Skeletal muscle tissue (tissue), 4 donors: ENCODE data around the gene GTF2H4. TPM values are rescaled to one million over a fixed set of nuclear protein-coding genes. Genes with fewer than 3 reads are reported as not detected.
"Not testable (repeated sequence)": the region's sequence is repeated elsewhere in the genome, so short reads cannot be mapped to it uniquely, and the experiment has no call there.

Source experiments
- H3K27ac ChIP-seq: one replicate; pipeline ENCODE4 v1.7.0; 2013; ENCODE audit warnings: mild to moderate bottlenecking, low read depth, low read length, inconsistent platforms
- H3K27me3 ChIP-seq, 3 donors: one replicate each; pipeline ENCODE4 v1.7.0; 2013; ENCODE audit warnings: low read length in 3 of 3; ENCODE audit not compliant: control insufficient read depth in 3 of 3, insufficient read depth in 3 of 3
- H3K36me3 ChIP-seq, 3 donors: one replicate each; pipeline ENCODE4 v1.7.0; 2013; ENCODE audit warnings: low read length in 3 of 3; ENCODE audit not compliant: control insufficient read depth in 3 of 3, insufficient read depth in 3 of 3
- H3K4me1 ChIP-seq, 3 donors: one replicate each; pipeline ENCODE4 v1.7.0; 2013; ENCODE audit warnings: low read length in 3 of 3, mild to moderate bottlenecking in 3 of 3; ENCODE audit not compliant: control insufficient read depth in 3 of 3, insufficient read depth in 3 of 3
- H3K4me3 ChIP-seq, 3 donors: one replicate each; pipeline ENCODE4 v1.7.0; 2013; ENCODE audit warnings: low read length in 3 of 3
- H3K9ac ChIP-seq, 3 donors: one replicate each; pipeline ENCODE4 v1.7.0; 2013; ENCODE audit warnings: low read length in 3 of 3, mild to moderate bottlenecking in 3 of 3, moderate library complexity in 2 of 3, low read depth in 1 of 3
- H3K9me3 ChIP-seq, 3 donors: one replicate each; pipeline ENCODE4 v1.7.0; 2013; ENCODE audit warnings: low read length in 3 of 3; ENCODE audit not compliant: control insufficient read depth in 3 of 3
- total RNA-seq: library from RNA; depleted of rRNA; stranded (reverse); fragments of >200 nt; gene quantifications from one replicate; pipeline ENCODE4 v1.2.3, GENCODE V29; 2014
- donor health status: Osteomylitis.

The GTF2H4 gene
- total RNA-seq, 1 donor from 2014 or later, result 7.3 TPM

DNA sequence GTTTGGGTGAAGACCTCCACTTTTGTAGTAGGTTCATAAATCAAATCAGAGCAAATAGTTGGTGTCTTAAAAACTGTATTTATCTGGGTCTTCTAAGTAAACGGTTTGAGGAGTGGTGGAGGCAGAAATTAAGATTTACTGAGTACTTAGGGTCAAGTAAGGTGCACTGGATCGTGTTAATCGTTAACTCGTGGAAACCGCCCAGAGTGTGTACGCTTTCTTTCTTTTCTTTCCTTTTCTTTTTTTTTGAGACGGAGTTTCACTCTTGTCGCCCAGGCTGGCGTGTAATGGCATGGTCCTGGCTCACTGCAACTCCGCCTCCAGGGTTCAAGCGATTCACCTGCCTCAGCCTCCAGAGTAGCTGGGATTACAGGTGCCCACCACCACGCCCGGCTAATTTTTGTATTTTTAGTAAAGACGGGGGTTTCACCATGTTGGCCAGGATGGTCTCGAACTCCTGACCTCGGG is 683 bp upstream of the GTF2H4 start:
- Histone ChIP-seq H3K4me3 (peak overlapping the region; percentile 94 to 98 (median 94)), H3K9ac (peak overlapping the region in 2 of 3 donors; percentile 69 to 88), H3K4me1 (peaks cover 10 to 11% (median 10%) of the 10 kb centered on the region in 3 donors), H3K36me3 (peaks cover 19 to 27% (median 26%) of the 10 kb centered on the region in 3 donors)
- not testable (repeated sequence) for H3K9me3 ChIP-seq, H3K27me3 ChIP-seq, H3K27ac ChIP-seq

- Histone ChIP-seq H3K27ac (no peak overlapping the region), H3K9me3 (no peaks in the 10 kb centered on the region), H3K27me3 (no peaks in the 10 kb centered on the region), H3K9ac (peak overlapping the region; percentile 84 to 94 (median 88)), H3K36me3 (peaks cover 21 to 32% (median 29%) of the 10 kb centered on the region in 3 donors), H3K4me1 (peaks cover 16 to 19% (median 17%) of the 10 kb centered on the region in 3 donors), H3K4me3 (peak overlapping the region; percentile 94 to 98 (median 94))
These were observed 693 bp downstream of the GTF2H4 start for GRCh38 chr6:30908700-30909099.

GRCh38 chr6:30910473-30910872 is 2.5 kb downstream of the GTF2H4 start:
- Histone ChIP-seq H3K36me3 (peaks cover 21 to 32% (median 29%) of the 10 kb centered on the region in 3 donors), H3K4me1 (peaks cover 28 to 33% (median 29%) of the 10 kb centered on the region in 3 donors)
- not testable (repeated sequence) for H3K9me3 ChIP-seq, H3K27ac ChIP-seq, H3K9ac ChIP-seq, H3K4me3 ChIP-seq, H3K27me3 ChIP-seq

DNA sequence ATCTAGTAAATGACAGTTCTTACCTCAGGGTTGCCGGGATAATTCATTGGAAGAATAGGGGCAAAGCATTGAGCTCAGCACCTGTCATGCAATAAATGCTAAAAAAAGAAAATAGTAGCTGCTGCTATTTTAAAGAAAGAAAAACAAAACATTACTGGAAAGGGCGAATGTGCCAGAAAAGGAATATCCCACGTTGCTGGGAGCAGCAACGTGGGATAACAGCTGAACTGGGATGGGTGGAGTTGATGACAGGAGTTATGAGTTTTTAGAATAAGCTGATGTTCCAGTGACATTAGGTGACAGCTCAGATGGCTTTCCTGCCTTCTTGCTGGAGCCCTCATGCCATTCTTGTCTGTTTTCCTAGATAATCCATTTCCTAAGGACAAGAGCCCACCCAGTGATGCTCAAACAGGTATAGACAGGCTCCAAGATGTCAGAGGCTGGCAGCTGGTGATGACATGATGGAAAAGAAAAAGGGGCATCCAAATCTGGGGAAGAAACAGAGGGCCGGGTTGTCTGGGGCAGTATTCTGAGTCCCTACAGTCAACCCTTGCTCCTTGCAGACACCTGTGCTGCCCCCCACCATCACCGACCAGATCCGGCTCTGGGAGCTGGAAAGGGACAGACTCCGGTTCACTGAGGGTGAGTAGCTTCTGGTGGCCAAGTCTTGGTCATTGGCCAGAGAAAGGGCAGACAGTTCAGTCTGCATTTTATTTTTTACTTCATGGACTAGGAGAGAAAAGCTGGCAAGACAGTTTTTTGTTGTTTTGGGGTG is 4.9 kb downstream of the GTF2H4 start:
- Histone ChIP-seq H3K4me3 (peak overlapping the region; percentile 78 to 86 (median 83)), H3K36me3 (peaks cover 30 to 45% (median 37%) of the 10 kb centered on the region in 3 donors), H3K27me3 (no peaks in the 10 kb centered on the region), H3K9me3 (no peaks in the 10 kb centered on the region), H3K27ac (peak overlapping the region; percentile 93), H3K9ac (peak overlapping the region in 2 of 3 donors; percentile 94 to 96), H3K4me1 (peaks cover 34 to 43% (median 42%) of the 10 kb centered on the region in 3 donors)

- peaks cover 34 to 50% (median 43%) of the 10 kb centered on the region in 3 donors for H3K36me3 ChIP-seq
These were observed 5.7 kb downstream of the GTF2H4 start for GRCh38 chr6:30913721-30914075.

DNA sequence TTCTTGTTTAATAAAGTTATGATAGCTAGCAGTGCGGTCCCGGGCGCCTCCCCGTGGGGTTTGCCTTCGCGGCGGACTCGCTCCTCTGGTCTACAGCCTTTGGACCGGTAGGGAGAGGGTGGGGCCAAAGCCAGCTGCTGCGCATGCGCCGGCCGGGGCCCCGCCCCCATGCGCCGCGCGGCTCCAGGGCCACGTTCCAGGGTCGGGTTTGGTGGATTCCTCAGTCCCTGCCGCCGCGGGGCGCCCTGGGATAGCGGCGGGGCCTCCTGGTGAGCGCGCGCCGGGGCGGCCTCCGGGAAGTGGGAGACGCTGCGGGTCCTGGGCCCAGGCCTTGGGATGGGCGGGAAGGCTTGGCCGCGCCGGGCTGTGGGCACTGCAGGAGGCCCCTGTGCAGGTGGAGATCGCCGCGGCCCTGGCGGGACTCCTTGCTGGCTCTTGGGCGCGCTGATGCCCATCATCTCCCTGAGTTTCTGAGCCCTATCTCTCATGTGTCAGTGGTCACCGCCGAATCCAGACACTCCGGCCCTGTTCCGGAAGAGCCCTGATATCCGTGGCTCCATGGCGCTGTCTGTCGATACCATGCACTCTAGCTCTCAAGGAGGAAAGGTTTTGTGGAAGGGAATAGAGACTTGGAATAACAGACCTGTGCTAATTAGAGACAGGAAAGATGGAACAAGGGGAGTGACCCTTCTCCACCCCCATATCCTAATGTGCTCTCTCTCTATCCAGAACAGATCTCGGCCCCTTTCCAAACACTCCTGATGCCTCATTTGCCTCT is 6.3 kb downstream of the GTF2H4 start, which contains the start of gene VARS2:
Gene VARS2, plus strand, starts transcription at position 163 of the 778 bp plus-strand sequence. Its CDS starts 599 bp downstream, at position 762.
- Histone ChIP-seq H3K36me3 (peaks cover 38 to 53% (median 46%) of the 10 kb centered on the region in 3 donors), H3K9ac (peak within 1 kb of the TSS; percentile 94 to 96 (median 95)), H3K4me1 (peaks cover 24 to 34% (median 33%) of the 10 kb centered on the region in 3 donors), H3K27ac (peak within 1 kb of the TSS; percentile 93), H3K9me3 (no peaks in the 10 kb centered on the region), H3K27me3 (no peaks in the 10 kb centered on the region), H3K4me3 (peak within 1 kb of the TSS; percentile 78 to 86 (median 83))

More at GRCh38 chr6:30913721-30914075, 5.7 kb downstream of the GTF2H4 start:
- Histone ChIP-seq H3K9me3 (no peaks in the 10 kb centered on the region), H3K27ac (peak overlapping the region; percentile 93), H3K4me3 (peak overlapping the region; percentile 78 to 86 (median 83)), H3K27me3 (no peaks in the 10 kb centered on the region), H3K4me1 (peaks cover 30 to 40% (median 38%) of the 10 kb centered on the region in 3 donors), H3K9ac (peak overlapping the region; percentile 82 to 96 (median 94))

GRCh38 chr6:30914854-30915590 is 7.0 kb downstream of the GTF2H4 start:
- peaks cover 24 to 32% (median 32%) of the 10 kb centered on the region in 3 donors for H3K4me1 ChIP-seq
- no peaks in the 10 kb centered on the region for H3K9me3 ChIP-seq
- no peaks in the 10 kb centered on the region for H3K27me3 ChIP-seq
- H3K4me3 ChIP-seq, result peak overlapping the region; percentile 78 to 86 (median 83)
- peak overlapping the region; percentile 94 to 96 (median 95) for H3K9ac ChIP-seq
- H3K27ac ChIP-seq, result peak overlapping the region; percentile 93
- H3K36me3 ChIP-seq, result peaks cover 43 to 54% (median 48%) of the 10 kb centered on the region in 3 donors

- Histone ChIP-seq H3K9me3 (no peaks in the 10 kb centered on the region), H3K36me3 (peaks cover 44 to 56% (median 49%) of the 10 kb centered on the region in 3 donors), H3K4me3 (peak overlapping the region in 2 of 3 donors; percentile 41 to 83), H3K27me3 (no peaks in the 10 kb centered on the region), H3K9ac (peak overlapping the region; percentile 63 to 96 (median 94)), H3K4me1 (peaks cover 24 to 32% (median 32%) of the 10 kb centered on the region in 3 donors), H3K27ac (peak overlapping the region; percentile 93)
These were observed 7.6 kb downstream of the GTF2H4 start for GRCh38 chr6:30915591-30915946.

GRCh38 chr6:30917041-30917440 is 9.0 kb downstream of the GTF2H4 start:
- Histone ChIP-seq H3K36me3 (peaks cover 47 to 56% (median 50%) of the 10 kb centered on the region in 3 donors), H3K4me3 (no peak overlapping the region), H3K9ac (peak overlapping the region in 1 of 3 donors; percentile 41), H3K27me3 (no peaks in the 10 kb centered on the region), H3K9me3 (no peaks in the 10 kb centered on the region), H3K4me1 (peaks cover 24 to 32% (median 32%) of the 10 kb centered on the region in 3 donors), H3K27ac (no peak overlapping the region)
